ENCODE results near the gene LTA4H.
"Not testable (repeated sequence)": the region's sequence is repeated elsewhere in the genome, so short reads cannot be mapped to it uniquely, and the experiment has no call there.

The LTA4H gene

DNA sequence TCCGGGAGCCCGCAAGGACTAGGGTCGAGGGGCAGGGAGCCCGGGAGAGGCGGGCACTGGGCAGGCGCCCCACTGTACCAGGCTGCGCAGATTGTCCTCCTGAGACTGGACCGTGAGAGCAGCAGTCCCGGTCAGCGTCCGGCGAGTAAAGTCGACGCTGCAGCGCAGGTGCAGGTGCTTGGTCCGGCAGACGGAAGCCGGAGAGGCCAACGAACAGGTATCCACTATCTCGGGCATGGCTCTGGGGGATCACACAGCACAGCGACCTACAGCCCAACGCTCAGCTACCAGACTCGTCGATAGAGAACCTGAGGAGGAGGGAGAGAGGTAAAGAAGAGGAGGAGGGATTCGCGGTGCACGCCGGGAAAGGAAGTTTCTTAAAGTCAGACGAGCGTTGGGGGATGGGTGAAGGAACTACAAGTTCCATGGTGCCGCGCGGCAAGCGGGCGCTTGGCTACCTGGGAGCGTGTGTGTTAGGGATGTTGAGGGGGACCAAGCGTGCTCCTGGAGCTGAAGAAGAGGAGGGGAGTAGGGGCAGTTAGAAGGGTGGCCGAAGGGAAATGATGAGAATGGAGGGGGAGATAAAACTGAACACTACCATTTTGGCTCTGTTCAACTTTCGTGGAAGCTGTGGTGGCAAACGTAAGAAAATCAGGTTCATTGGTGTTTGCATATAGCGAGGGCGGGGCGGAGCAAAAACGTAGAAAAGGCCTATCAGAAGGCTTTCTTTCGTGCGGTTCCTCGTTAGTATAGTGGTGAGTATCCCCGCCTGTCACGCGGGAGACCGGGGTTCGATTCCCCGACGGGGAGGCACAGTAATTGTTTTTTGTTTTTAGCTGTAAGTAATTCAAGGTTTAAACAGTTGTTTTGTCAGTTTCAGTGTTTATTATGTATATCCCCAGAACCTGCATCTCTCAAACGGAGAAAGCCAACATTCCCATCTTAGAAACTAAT lies at the start of gene LTA4H:
Gene LTA4H, minus strand, starts transcription at position 305 of the 954 bp plus-strand sequence. Its CDS starts 68 bp downstream, at position 237.
- peak; percentile 100 for DNase-seq

DNA sequence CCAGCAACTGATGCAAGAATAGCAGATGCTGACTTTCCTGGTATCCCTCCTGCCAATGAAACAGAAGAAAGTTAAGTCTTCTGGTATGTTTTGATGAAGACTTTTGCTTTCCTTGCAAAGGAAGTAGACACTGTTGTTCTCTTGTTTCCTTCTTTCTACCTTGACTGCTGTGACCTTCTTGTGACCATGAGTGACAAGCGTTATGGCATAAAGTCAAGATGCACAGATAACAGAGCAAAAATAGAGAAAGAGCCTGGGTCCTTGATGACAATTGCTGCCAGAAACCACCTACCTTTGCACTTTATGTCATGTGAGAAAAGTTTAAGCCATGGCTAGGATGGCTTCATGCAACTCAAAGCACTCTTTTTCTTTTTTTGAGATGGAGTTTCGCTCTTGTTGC lies 49.2 kb upstream of the LTA4H start:
- no peak for DNase-seq

DNA sequence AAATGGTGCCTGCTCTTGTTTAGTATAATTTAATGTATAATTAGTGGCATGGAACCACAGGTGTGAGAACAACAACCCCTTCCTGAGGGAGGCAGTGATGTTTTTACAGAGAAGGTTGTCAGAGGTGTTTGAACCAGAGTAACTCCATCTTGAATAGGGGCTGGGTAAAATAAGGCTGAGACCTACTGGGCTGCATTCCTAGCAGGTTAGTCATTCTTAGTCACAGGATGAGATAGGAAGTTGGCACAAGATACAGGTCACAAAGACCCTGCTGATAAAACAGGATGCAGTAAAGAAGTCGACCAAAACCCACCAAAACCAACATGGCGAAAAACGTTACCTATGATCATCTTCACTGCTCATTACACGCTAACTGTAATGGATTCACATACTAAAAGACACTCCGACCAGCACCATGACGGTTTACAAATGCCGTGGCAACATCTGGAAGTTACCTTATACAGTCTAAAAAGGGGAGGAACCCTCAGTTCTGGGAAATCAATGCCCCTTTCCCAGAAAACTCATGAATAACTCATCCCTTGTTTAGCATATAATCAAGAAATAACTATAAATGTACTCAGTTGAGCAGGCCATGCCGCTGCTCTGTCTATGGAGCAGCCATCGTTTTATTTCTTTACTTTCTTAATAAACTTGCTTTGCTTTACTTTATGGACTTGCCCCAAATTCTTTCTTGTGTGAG lies 47.8 kb upstream of the LTA4H start:
- DNase-seq: no peak

DNA sequence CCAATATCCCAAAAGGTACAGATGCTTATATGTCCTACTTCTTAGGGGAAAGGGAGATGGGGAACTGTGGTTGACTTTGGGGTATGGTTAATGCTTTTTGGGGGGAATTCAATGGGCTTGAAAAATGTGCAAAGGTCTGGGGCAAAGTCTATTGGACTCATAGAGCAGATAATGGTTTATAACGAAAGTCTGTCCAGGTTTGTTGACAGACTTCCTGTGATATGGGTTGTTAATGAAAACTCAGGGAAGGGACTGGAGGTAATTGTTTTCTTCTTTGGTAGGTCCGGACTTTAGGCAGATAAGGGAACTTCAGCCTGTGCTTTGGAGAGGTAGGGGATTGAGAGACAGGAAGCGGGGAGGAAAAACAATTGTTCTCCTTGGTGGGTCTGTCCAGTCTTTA lies 46.2 kb upstream of the LTA4H start:
- no peak for DNase-seq

DNA sequence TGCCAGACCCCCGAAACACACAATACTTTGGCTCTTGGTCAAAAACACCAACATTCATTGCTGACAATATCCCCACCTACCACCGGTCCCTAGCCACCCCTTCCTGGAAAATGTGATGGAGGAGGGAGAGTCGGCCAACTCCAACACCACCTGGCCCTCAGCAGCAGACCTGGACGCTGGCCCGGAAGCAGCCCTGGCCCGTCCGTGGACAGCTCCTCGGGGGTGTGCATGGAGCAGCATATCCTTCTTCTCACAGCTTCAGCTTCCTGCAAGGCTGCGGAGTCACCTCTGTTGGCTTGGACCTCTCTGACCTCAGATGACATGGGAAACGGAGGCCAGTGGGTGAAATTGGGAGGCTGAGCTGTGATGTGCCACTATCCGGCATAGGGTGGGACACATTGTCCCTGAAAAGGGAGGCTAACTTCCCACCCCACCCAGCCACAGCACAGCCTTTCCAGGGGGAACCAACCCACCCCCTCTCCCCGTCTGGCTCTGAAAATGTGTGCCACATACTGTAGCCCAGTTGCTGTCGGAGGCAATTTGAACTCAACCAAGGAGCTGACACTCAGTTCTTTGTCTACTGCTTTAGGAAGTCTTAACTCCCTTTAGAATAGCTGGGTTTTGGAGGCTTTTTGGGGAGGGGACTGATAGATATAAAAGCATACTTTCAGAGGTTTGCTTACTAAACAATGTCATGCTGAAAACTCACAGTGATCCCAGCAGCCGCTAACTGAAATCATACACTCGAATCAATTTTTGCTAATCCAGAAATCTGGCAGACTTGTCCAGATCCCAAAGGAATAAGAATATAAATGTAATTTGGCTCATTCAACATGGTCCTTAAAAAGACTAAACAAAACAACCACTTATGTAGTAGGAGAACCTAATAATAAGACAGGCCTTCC lies 43.1 kb upstream of the LTA4H start:
- no peak for DNase-seq

DNA sequence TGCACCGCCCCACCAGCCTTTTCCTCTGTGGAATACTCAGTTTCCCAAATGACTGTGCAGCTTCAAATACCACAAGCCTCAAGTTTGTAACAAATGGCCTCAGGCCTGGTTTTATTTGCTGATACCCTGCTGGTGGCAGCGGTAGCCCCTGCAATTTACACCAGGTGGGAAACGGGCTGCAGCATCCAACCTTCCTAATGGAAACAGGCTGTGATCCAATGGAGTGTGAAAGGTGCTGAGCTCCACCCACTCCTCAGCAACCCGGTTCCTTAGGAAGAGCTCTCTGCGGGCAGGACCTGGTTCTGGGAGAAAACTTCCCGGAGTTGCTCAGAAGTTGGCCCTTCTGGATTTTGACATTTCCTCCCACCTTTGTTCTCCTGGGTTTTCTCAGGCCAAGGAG lies 41.7 kb upstream of the LTA4H start:
- no peak for DNase-seq

DNA sequence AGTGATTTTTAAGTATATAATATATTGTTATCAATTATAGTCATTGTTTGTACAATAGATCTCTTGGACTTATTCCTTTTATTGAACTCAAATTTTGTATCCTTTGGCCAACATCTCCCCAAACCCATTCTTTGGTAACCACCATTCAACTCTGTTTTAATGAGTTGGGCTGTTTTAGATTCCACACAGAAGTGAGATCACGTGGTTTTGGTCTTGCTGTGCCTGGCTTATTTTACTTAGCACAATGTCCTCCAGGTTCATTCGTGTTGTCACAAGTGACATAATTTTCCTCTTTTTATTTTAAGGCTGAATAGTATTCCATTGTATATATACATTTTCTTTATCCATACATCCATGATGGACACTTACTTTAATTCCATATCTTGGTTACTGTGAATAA lies 40.2 kb upstream of the LTA4H start:
- DNase-seq: no peak

DNA sequence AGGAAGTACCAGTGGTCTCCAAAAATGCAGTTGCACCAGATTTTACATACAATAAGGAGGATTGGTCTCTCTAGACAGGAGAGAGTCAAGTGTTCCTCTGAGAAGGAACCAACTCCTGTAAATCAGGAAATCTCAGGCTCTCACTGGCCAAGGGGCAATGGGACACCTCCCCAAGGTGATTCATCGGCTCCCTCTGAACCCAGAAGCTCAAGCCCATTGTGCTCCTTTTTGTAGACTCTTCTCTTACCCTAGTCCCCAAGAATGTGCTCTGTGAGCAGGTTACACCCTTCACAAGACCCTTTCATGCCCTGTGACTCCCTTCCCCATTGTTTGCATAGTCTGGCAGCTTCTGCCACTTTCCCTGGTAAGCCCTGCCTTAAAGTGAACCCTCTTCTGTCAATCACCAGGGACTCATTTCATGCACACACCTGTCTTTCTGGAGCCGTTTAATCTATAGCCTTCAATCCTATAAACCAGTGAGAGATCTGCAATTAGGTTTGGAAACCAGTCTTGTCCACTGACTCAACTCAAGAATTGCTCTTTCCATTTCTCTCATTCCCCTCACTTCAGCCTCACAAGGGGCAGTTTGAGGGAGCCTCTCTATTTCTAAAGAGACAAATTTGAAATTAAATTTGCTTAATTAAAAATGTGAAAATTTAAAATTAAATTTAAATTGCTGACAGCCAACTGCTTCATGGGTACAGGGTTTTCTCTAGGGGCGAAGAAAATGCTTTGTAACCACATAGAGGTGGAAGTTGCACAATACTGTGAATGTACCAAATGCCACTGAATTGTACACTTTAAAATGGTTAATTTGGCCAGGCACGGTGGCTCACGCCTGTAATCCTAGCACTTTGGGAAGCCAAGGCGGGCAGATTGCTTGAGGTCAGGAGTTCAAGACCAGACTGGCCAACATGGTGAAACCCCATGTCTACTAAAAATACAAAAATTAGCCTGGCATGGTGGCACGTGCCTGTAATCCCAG lies 38.3 kb upstream of the LTA4H start:
- peak; percentile 6 for DNase-seq

DNA sequence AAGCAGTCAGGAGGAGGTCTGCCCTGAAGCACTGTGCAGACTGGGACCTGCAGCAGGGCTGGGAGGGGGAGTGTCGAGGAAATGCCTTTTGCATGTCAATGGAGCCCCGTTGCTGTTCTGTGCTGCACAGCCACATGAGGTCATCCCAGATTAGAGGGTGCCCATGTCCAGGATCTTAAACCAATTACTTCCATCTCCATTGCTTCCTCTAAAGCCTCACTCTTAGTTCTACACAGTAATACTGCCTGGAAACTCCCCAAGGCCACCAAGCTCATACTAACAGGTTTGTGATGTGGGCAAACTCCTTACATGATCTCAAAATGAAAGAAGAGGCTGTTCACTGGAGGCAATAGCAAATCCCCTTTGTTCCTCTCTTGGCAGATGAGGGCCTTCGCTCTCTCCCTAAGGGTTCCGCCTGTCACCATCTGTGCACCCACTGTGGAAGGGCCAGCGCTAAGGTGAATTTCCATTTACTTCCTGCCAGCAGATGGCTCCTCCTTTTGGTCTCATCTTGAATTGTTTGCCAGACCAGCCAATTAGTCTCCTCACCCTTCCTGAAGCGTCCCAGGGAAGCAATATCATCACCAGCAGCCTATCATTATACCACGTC lies 35.4 kb upstream of the LTA4H start:
- DNase-seq: no peak

DNA sequence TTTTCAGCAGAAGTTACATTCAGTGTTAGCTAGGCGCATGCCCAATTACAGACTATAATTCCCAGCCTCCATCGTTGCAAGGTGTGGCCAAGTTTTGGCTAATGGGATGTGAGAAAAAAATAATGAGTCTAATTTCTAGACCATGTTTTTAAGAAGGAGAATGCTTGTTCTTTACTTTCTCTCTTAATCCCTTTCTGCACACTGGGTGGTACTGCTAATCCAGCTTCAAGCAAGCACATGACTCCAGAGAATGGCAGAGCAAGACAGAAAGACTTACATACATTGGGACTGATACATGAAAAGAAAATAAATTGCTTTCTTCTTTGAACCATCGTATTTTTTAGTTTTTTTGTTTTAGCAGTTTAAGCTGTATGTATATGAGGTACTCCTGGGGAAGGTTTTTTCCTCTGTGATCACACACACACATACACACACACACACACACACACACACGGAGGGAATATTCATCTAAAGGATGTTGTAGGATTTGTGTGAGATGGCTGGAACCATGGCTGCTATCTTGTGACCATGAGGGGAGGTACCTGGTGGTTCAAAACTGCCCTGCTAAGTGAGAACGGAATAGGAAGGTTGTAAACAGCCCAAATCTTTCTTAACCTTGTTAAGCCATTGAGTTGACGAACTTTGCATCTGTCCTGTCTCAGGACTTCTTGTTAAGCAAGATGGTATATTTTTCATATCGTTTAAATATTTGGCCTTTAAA lies 34.3 kb upstream of the LTA4H start:
- no peak for DNase-seq

DNA sequence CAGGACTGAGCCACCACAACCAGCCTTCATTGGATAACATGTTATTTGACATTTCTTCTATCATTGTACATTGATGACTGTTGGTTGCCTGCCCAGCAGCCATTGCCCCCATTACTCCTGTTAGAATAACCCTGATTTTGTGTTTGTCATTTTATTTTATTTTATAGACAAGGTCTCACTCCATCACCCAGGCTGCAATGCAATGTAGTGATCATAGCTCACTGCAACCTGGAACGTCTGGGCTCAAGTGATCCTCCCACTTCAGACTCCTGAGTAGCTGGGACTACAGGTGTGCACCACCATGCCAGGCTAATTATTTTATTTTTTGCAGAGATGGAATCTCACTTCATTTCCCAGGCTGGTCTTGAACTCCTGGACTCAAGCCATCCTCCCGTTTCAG lies 33.2 kb upstream of the LTA4H start:
- no peak for DNase-seq

DNA sequence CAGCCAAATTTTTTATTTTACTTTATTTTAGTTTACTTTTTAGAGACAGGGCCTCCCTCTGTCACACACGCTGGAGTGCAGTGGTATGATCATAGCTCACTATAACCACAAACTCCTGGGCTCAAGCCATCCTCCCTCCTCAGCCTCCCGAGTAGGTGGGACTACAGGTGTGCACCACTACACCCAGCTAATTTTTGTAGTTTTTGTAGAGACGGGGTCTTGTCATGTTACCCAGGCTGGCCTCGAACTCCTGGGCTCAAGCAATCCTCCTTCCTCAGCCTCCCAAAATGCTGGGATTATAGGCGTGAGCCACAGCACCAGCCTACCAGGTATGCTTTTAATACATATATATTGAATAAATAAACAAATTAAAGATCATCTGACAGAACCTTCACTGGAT lies 32.7 kb upstream of the LTA4H start:
- DNase-seq: no peak

DNA sequence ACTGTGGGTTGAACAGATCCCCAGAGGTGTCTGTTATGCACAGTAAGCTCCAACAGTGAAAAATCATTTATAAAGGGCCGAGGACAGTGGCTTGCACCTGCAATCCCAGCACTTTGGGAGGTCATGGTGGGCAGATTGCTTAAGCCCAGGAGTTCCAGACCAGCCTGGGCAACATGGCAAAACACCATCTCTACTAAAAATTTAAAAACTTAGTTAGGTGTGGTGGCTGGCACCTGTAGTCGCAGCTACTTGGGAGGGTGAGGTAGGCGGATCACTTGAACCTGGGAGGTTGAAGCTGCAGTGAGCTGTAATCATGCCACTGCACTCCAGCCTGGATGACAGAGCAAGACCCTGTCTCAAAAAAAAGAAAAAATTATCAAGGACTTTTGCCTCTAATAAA lies 30.4 kb upstream of the LTA4H start:
- DNase-seq: not testable (repeated sequence)

DNA sequence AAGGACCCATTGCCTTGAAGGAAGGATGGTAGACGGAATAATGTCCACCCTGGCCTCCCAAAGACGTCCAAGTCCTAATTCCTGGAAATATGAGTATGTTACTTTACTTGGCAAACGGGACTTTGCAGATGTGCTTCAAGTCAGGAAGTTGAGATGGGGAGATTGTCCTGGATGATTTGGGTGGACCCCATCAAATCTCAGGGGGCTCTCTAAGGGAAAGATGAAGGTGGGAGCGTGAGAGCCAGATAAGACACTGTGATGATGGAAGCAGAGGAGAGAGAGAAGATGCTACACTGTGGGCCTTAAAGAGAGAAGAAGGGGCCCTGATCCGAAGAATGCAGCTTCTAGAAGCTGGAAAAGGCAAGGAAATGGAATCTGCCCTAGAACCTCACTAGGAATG lies 29.6 kb upstream of the LTA4H start:
- no peak for DNase-seq

DNA sequence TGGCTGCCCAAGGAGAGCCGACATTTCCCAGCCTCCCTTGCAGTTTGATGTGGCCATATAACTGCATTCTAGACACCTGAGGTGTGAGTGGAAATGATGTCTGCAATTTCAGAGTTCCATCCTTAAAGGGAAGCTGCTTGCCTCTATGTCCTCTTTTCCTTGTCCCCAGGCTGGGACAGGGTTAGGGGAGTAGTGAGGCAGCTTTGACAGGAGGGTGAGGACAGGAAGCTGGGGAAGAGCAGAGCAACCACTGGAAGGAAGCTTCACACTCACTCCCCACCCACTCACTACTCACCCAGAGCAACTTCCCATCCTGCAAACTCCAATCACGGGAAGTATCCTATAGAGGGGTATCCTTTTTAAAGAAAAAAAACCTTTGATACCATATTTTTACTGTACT lies 28.9 kb upstream of the LTA4H start:
- no peak for DNase-seq

DNA sequence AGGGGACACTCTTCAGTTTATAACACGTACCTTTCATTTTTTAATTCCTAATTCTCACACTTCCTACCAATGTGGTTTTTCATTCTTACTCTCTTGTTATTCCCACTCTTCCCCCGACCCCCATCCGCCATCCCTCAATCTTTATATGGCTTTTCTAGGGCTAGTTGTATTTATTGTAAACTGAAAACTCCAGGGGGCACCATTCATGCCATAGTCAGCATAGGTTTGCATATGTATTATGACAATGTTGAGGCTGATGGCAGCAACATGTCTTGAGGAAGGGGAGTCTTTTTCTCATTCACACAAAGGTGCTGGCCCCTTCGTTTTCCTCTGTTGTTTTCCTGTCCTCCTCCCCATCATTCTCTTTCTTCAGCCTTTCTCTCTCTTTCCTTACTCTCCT lies 27.7 kb upstream of the LTA4H start:
- DNase-seq: peak; percentile 5

DNA sequence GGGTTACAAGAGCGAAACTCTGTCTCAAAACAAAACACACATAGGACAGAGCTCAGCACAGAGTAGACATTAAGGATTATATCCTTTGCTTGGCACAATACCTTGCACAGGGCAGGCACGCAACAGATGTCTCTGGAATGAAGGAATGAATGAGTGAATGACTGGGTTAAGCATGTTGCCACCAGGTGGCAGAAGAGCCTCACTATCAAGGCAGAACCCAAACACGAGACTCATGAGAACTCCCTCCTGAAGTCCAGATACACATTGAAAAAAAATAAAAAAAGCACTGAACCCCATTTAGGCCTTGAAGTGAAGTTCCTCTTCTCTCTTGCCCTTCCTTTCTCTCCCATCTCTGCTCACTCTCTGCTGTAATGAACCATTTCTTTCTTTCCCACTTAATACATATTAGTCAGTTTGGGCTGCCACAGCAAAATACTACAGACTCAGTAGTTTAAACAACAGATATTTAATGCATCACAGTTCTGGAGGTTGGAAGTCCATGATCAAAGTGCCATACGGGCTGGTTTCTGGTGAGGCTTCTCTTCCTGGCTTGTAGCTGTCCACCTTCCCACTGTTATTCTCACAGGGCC lies 26.6 kb upstream of the LTA4H start:
- peak; percentile 69 for DNase-seq

DNA sequence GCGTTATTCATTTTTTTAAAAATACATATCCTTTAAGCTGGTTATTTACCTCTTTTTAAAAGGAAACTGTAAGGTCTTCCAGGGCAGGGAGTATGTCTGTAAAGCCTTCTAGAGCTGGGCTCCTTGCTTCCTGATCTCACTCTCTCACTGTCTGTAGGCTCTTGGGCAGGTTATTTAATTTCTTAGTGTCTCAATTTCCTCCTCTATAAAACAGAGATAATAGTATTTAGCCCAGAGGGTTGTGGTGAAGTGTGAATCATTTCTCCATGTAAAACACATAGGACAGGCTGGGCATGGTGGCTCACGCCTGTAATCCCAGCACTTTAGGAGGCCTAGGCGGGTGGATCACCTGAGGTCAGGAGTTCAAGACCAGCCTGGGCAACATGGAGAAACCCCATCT lies 25.9 kb upstream of the LTA4H start:
- DNase-seq: no peak

DNA sequence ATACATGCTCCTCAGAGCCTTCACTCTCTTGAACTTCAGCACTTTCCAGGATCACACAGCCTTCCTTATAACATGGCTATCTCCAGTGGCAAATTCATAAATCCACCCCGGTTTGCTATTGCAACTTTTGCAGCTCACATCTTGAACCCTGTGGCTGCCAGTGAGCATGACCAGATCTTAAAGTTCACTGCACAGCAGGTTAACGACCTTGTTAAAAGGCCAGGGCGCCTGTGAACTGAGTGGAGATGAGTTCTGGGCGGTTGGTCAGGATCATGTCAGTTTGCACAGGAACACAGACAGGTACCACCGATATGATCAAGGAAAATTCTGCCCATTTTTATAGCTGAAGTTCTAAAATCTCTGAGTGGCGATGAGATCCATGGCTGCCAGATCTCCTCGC lies 24.7 kb upstream of the LTA4H start:
- DNase-seq: no peak

DNA sequence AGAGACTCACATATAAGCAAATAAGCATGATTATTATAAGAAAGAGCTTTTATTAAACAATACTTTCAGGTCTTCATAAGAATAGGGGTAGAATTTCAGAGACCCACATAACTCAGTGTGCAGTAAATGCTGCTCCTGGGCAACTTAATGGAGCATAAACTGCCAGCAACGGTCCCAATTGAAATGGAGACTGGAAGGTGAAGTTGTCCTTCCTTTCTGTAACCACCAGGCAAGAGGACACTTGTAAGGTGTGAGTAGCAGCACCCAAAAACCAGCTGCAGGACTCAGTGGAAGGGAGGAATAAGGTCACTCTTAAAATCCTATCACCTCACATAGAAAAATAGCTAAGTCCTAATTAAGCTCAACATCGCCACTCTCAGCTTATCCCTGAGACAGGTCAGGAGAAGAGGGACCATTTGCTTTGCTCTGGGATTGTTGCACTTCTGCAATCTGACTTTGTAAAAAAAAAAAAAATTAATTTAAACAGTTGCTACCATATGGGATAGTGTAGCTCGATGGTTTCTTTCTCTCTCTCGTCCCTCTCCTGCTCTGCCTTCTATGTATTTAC lies 22.7 kb upstream of the LTA4H start:
- DNase-seq: no peak

Measured in NCI-H1105 treated with DMSO at 0.1 percent for 48 hours (cell line).